GM23338 (cell line): ENCODE results near the gene MTA1. TPM values are rescaled to one million over a fixed set of nuclear protein-coding genes. Genes with fewer than 3 reads are reported as not detected.

Source experiments
- ATAC-seq: fragments of 200-7000 bp; cut with Tn5 transposase; 3 replicates; pipeline ENCODE4 v1.9.1; 2020
- DNase-seq: peaks from one replicate; pipeline ENCODE4 v3.0.0-alpha.2; 2015; ENCODE audit warnings: low spot score
- H2AFZ ChIP-seq: fragments of 200-600 bp; sonication (generic); 2 replicates; pipeline ENCODE4 v1.8.0; 2016; ENCODE audit warnings: antibody characterized with exemption, mild to moderate bottlenecking, moderate library complexity
- H3F3A ChIP-seq: fragments of 200-600 bp; sonication (generic); replicated peaks from 2 replicates; pipeline ENCODE4 v1.8.0; 2017; ENCODE audit warnings: antibody characterized with exemption, mixed run types, low read depth
- H3K27ac ChIP-seq: fragments of 200-600 bp; sonication (generic); 2 replicates; pipeline ENCODE4 v1.6.1; 2016; ENCODE audit warnings: low read depth
- H3K27me3 ChIP-seq: fragments of 200-600 bp; sonication (generic); 2 replicates; pipeline ENCODE4 v1.8.0; 2016; ENCODE audit warnings: mild to moderate bottlenecking, mixed run types, moderate library complexity; ENCODE audit not compliant: insufficient read depth
- H3K36me3 ChIP-seq: fragments of 200-600 bp; sonication (generic); 2 replicates; pipeline ENCODE4 v1.8.0; 2016; ENCODE audit warnings: mild to moderate bottlenecking; ENCODE audit not compliant: insufficient read depth
- H3K4me1 ChIP-seq: fragments of 200-600 bp; sonication (generic); 2 replicates; pipeline ENCODE4 v1.8.0; 2016; ENCODE audit warnings: mild to moderate bottlenecking, moderate library complexity; ENCODE audit not compliant: insufficient read depth
- H3K4me2 ChIP-seq: fragments of 200-600 bp; sonication (generic); 2 replicates; pipeline ENCODE4 v1.7.1; 2017; ENCODE audit warnings: mixed run types
- H3K4me3 ChIP-seq: fragments of 200-600 bp; sonication (generic); 2 replicates; pipeline ENCODE4 v1.6.1; 2016; ENCODE audit warnings: mixed run types
- H3K79me2 ChIP-seq: fragments of 200-600 bp; sonication (generic); replicated peaks from 2 replicates; pipeline ENCODE4 v1.8.0; 2017; ENCODE audit warnings: mild to moderate bottlenecking; ENCODE audit not compliant: insufficient read depth
- H3K9me2 ChIP-seq: fragments of 200-600 bp; sonication (generic); 2 replicates; pipeline ENCODE4 v1.8.0; 2017; ENCODE audit not compliant: insufficient read depth
- H4K20me1 ChIP-seq: fragments of 200-600 bp; sonication (generic); replicated peaks from 2 replicates; pipeline ENCODE4 v1.8.0; 2017; ENCODE audit warnings: mild to moderate bottlenecking; ENCODE audit not compliant: insufficient read depth
- H3K27ac Mint-ChIP-seq: 2 replicates; pipeline ENCODE4 v1.8.0; 2020; ENCODE audit warnings: inconsistent platforms, mild to moderate bottlenecking, moderate library complexity, mixed read lengths
- H3K27me3 Mint-ChIP-seq: 3 replicates; pipeline ENCODE4 v1.8.0; 2022; ENCODE audit warnings: low read depth, mild to moderate bottlenecking, moderate library complexity, mixed read lengths, inconsistent platforms; ENCODE audit not compliant: insufficient read depth, poor library complexity
- H3K36me3 Mint-ChIP-seq: 3 replicates; pipeline ENCODE4 v1.8.0; 2021; ENCODE audit warnings: low read depth, mild to moderate bottlenecking, inconsistent platforms, moderate library complexity, mixed read lengths
- H3K4me1 Mint-ChIP-seq: 3 replicates; pipeline ENCODE4 v1.8.0; 2020; ENCODE audit warnings: mild to moderate bottlenecking, inconsistent platforms, mixed read lengths
- H3K4me3 Mint-ChIP-seq: 3 replicates; pipeline ENCODE4 v1.8.0; 2021; ENCODE audit warnings: moderate library complexity, mild to moderate bottlenecking, inconsistent platforms, mixed read lengths
- H3K9me3 Mint-ChIP-seq: 3 replicates; pipeline ENCODE4 v1.8.0; 2020; ENCODE audit warnings: moderate library complexity, mild to moderate bottlenecking, inconsistent platforms, mixed read lengths
- CREB1 ChIP-seq: fragments of 250-450 bp; sonication (Bioruptor Pico); IDR thresholded peaks from 2 replicates; pipeline ENCODE4 v1.5.0; 2020; ENCODE audit warnings: low read depth, mild to moderate bottlenecking, moderate library complexity
- CTCF ChIP-seq, 2 experiments: fragments of 200-600 bp in 1 of 2; sonication (generic) in 1 of 2; conservative IDR thresholded peaks; 2 replicates each; pipeline versions ENCODE4 v1.5.1 to v1.6.1; 2016 to 2017; ENCODE audit warnings: antibody characterized with exemption in 2 of 2, low read depth in 2 of 2, mild to moderate bottlenecking in 2 of 2, moderate library complexity in 1 of 2
- ETS1 ChIP-seq: IDR thresholded peaks from 2 replicates; pipeline ENCODE4 v1.6.1; 2016; ENCODE audit warnings: antibody characterized with exemption
- EZH2 ChIP-seq: fragments of 200-600 bp; sonication (generic); IDR thresholded peaks from one replicate; pipeline ENCODE4 v1.8.0; 2017; ENCODE audit warnings: antibody characterized with exemption, mild to moderate bottlenecking, low read depth; ENCODE audit not compliant: unreplicated experiment
- EZH2phosphoT487 ChIP-seq: fragments of 200-600 bp; sonication (generic); IDR thresholded peaks from one replicate; pipeline ENCODE4 v1.8.1; 2018; ENCODE audit warnings: antibody characterized with exemption; ENCODE audit not compliant: unreplicated experiment
- JUNB ChIP-seq: IDR thresholded peaks from one replicate; pipeline ENCODE4 v1.6.1; 2016; ENCODE audit warnings: antibody characterized with exemption; ENCODE audit not compliant: unreplicated experiment
- NANOG ChIP-seq: IDR thresholded peaks from 2 replicates; pipeline ENCODE4 v1.6.1; 2016; ENCODE audit warnings: antibody characterized with exemption, borderline replicate concordance
- ZNF331 ChIP-seq: fragments of 250-450 bp; sonication (Bioruptor Pico); IDR thresholded peaks from 2 replicates; pipeline ENCODE4 v1.5.0; 2020; ENCODE audit warnings: low read depth, mild to moderate bottlenecking, moderate library complexity
- ZNF462 ChIP-seq: fragments of 250-450 bp; sonication (Bioruptor Pico); IDR thresholded peaks from 2 replicates; pipeline ENCODE4 v1.5.0; 2020; ENCODE audit warnings: mild to moderate bottlenecking, moderate library complexity
- polyA plus RNA-seq: library from polyadenylated mRNA; unstranded; fragments of >200 nt; fragmentation: Nextera tagmentation; extraction: Ambion mirVana; gene quantifications from 2 replicates; pipeline ENCODE4 v1.2.1, GENCODE V29; 2016
- total RNA-seq: library from RNA; depleted of rRNA; stranded (reverse); fragments of >200 nt; shearing (Covaris generic); gene quantifications from 2 replicates; pipeline ENCODE4 v1.2.3, GENCODE V29; 2014
- TF ChIP-seq, protein P1 (sequence below): IDR thresholded peaks from one replicate; pipeline ENCODE4 v1.6.1; 2018; ENCODE audit warnings: antibody characterized with exemption; ENCODE audit not compliant: unreplicated experiment

Gene MTA1
- total and polyA plus RNA-seq, 2 experiments from 2014 or later: 53.3 to 126 TPM

DNA sequence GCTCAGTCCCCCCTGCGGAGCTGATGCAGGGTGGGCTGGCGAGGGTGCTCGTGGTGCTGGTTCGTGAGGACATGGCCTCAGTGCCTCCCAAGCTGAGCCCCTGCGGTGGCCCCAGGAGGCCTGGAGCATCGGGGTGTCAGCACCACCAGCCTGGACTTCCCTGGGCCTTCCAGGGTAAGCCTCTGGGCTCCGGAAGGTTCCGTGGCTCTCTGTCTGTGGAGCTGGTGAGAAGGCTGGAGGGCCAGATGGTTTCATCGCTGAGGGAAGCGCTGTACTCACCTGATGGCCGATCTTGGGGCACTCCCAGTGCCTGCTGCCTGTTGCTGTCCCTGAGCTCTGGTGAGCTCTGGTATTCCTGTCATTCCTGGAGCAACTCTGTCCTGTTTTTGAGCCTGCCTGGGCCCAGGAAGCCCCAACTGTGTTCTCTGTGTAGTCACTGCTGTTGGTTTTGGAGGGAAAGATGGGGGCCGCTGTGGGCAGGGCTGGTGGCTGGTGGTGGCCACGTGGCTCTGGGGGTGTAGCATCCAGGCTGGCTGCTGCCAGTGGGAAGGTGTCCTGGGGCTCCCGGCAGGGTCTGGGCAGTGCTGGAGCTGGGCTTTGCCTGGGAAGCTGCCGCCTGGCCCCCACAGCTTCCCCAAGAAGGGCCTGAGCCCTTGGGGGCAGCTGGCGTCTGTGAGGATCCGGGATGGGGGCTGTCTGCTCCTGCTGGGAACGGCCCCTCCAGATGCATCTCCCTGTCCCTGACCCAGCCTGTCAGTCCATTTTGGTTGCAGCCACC is 18.3 kb downstream of the MTA1 start:
- no peaks in the 10 kb centered on the region for H3F3A ChIP-seq
- Mint-ChIP-seq H3K4me3 (no peak overlapping the region), H3K27me3 (peaks cover under 1% of the 10 kb centered on the region), H3K27ac (no peak overlapping the region), H3K4me1 (peaks cover 15% of the 10 kb centered on the region), H3K36me3 (peaks cover 18% of the 10 kb centered on the region), H3K9me3 (no peaks in the 10 kb centered on the region)
- no peak overlapping the region for H3K27ac ChIP-seq
- H3K27me3 ChIP-seq: no peaks in the 10 kb centered on the region
- no peak for ATAC-seq
- H3K79me2 ChIP-seq: peaks cover 53% of the 10 kb centered on the region
- TF ChIP-seq CTCF (conservative IDR thresholded peaks at IDR 0.05; ENCODE audit: low read depth in 2 of 2) (no peak), JUNB (no peak), ZNF462 (CRISPR knock-in tag) (no peak), CREB1 (CRISPR knock-in tag) (no peak), NANOG (no peak), ZNF331 (CRISPR knock-in tag) (no peak), EZH2phosphoT487 (no peak), ETS1 (no peak), EZH2 (no peak)
- TF ChIP-seq, protein P1, sequence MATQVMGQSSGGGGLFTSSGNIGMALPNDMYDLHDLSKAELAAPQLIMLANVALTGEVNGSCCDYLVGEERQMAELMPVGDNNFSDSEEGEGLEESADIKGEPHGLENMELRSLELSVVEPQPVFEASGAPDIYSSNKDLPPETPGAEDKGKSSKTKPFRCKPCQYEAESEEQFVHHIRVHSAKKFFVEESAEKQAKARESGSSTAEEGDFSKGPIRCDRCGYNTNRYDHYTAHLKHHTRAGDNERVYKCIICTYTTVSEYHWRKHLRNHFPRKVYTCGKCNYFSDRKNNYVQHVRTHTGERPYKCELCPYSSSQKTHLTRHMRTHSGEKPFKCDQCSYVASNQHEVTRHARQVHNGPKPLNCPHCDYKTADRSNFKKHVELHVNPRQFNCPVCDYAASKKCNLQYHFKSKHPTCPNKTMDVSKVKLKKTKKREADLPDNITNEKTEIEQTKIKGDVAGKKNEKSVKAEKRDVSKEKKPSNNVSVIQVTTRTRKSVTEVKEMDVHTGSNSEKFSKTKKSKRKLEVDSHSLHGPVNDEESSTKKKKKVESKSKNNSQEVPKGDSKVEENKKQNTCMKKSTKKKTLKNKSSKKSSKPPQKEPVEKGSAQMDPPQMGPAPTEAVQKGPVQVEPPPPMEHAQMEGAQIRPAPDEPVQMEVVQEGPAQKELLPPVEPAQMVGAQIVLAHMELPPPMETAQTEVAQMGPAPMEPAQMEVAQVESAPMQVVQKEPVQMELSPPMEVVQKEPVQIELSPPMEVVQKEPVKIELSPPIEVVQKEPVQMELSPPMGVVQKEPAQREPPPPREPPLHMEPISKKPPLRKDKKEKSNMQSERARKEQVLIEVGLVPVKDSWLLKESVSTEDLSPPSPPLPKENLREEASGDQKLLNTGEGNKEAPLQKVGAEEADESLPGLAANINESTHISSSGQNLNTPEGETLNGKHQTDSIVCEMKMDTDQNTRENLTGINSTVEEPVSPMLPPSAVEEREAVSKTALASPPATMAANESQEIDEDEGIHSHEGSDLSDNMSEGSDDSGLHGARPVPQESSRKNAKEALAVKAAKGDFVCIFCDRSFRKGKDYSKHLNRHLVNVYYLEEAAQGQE: no peak
- DNase-seq: no peak
- no peaks in the 10 kb centered on the region for H3K4me1 ChIP-seq
- H3K36me3 ChIP-seq: no peaks in the 10 kb centered on the region
- peaks cover 36% of the 10 kb centered on the region for H4K20me1 ChIP-seq
- H3K4me2 ChIP-seq: no peak overlapping the region
- H3K9me2 ChIP-seq: no peaks in the 10 kb centered on the region
- H2AFZ ChIP-seq: no peak overlapping the region
- no peak overlapping the region for H3K4me3 ChIP-seq
